Adipocyte (in vitro differentiated cells): ENCODE data around the gene IFFO2.

Experiments
- DNase-seq: peaks from one replicate; pipeline ENCODE4 v3.0.0-alpha.2; 2015; ENCODE audit warnings: low read depth
- H3K27me3 ChIP-seq: replicated peaks from 2 replicates; pipeline ENCODE4 v1.7.0; 2013; ENCODE audit warnings: mild to moderate bottlenecking, low read length, moderate library complexity; ENCODE audit not compliant: control insufficient read depth, insufficient read depth
- H3K36me3 ChIP-seq: 2 replicates; pipeline ENCODE4 v1.7.0; 2013; ENCODE audit warnings: low read length, mild to moderate bottlenecking, moderate library complexity; ENCODE audit not compliant: control insufficient read depth, insufficient read depth, severe bottlenecking
- H3K4me1 ChIP-seq: 2 replicates; pipeline ENCODE4 v1.7.0; 2013; ENCODE audit warnings: mild to moderate bottlenecking, low read length, moderate library complexity; ENCODE audit not compliant: control insufficient read depth, insufficient read depth
- H3K4me3 ChIP-seq: 2 replicates; pipeline ENCODE4 v1.7.0; 2013; ENCODE audit warnings: mild to moderate bottlenecking, low read length, moderate library complexity
- H3K9ac ChIP-seq: 2 replicates; pipeline ENCODE4 v1.7.0; 2013; ENCODE audit warnings: mild to moderate bottlenecking, low read length, moderate library complexity
- H3K9me3 ChIP-seq: 2 replicates; pipeline ENCODE4 v1.7.0; 2013; ENCODE audit warnings: mild to moderate bottlenecking, low read length, moderate library complexity; ENCODE audit not compliant: control insufficient read depth

The IFFO2 gene

GRCh38 chr1:18931730-18932129 is 24.7 kb downstream of the IFFO2 start:
- no peaks in the 10 kb centered on the region for H3K27me3 ChIP-seq
- no peaks in the 10 kb centered on the region for H3K36me3 ChIP-seq
- no peaks in the 10 kb centered on the region for H3K9me3 ChIP-seq
- H3K4me1 ChIP-seq: peaks cover 30% of the 10 kb centered on the region
- no peak for DNase-seq
- H3K9ac ChIP-seq: no peak overlapping the region
- H3K4me3 ChIP-seq: no peak overlapping the region

GRCh38 chr1:18929686-18930085 is 26.8 kb downstream of the IFFO2 start:
- Histone ChIP-seq H3K36me3 (no peaks in the 10 kb centered on the region), H3K4me3 (no peak overlapping the region), H3K27me3 (no peaks in the 10 kb centered on the region), H3K4me1 (peaks cover 37% of the 10 kb centered on the region), H3K9ac (no peak overlapping the region), H3K9me3 (no peaks in the 10 kb centered on the region)
- DNase-seq: peak; percentile 49

GRCh38 chr1:18928985-18929384 is 27.5 kb downstream of the IFFO2 start:
- no peaks in the 10 kb centered on the region for H3K9me3 ChIP-seq
- no peaks in the 10 kb centered on the region for H3K36me3 ChIP-seq
- no peaks in the 10 kb centered on the region for H3K27me3 ChIP-seq
- H3K9ac ChIP-seq: no peak overlapping the region
- DNase-seq: no peak
- no peak overlapping the region for H3K4me3 ChIP-seq
- H3K4me1 ChIP-seq: peaks cover 43% of the 10 kb centered on the region

- H3K4me3 ChIP-seq: no peak overlapping the region
- peaks cover 48% of the 10 kb centered on the region for H3K4me1 ChIP-seq
- H3K36me3 ChIP-seq: no peaks in the 10 kb centered on the region
- no peaks in the 10 kb centered on the region for H3K9me3 ChIP-seq
- H3K27me3 ChIP-seq: no peaks in the 10 kb centered on the region
- H3K9ac ChIP-seq: no peak overlapping the region
- no peak for DNase-seq
Measured at GRCh38 chr1:18928406-18928805, 28.1 kb downstream of the IFFO2 start.

GRCh38 chr1:18927654-18928272 is 28.7 kb downstream of the IFFO2 start:
- DNase-seq: peak; percentile 18
- Histone ChIP-seq H3K36me3 (no peaks in the 10 kb centered on the region), H3K27me3 (no peaks in the 10 kb centered on the region), H3K4me3 (no peak overlapping the region), H3K9me3 (no peaks in the 10 kb centered on the region), H3K4me1 (peaks cover 55% of the 10 kb centered on the region), H3K9ac (peak overlapping the region; percentile 72)

GRCh38 chr1:18927082-18927653 is 29.3 kb downstream of the IFFO2 start:
- H3K27me3 ChIP-seq: no peaks in the 10 kb centered on the region
- H3K9me3 ChIP-seq: no peaks in the 10 kb centered on the region
- H3K4me1 ChIP-seq: peaks cover 60% of the 10 kb centered on the region

GRCh38 chr1:18926315-18927081 is 30.0 kb downstream of the IFFO2 start:
- peak overlapping the region; percentile 72 for H3K9ac ChIP-seq
- H3K36me3 ChIP-seq: no peaks in the 10 kb centered on the region
- peak overlapping the region; percentile 45 for H3K4me3 ChIP-seq
- no peaks in the 10 kb centered on the region for H3K27me3 ChIP-seq
- H3K9me3 ChIP-seq: no peaks in the 10 kb centered on the region
- H3K4me1 ChIP-seq: peaks cover 66% of the 10 kb centered on the region
- DNase-seq: peak; percentile 86

More at GRCh38 chr1:18927082-18927653, 29.3 kb downstream of the IFFO2 start:
- Histone ChIP-seq H3K9ac (peak overlapping the region; percentile 72), H3K4me3 (peak overlapping the region; percentile 45), H3K36me3 (no peaks in the 10 kb centered on the region)
- DNase-seq: no peak

GRCh38 chr1:18925279-18925678 is 31.2 kb downstream of the IFFO2 start:
- DNase-seq: no peak
- H3K9me3 ChIP-seq: no peaks in the 10 kb centered on the region
- no peaks in the 10 kb centered on the region for H3K36me3 ChIP-seq
- H3K4me3 ChIP-seq: no peak overlapping the region
- peaks cover 66% of the 10 kb centered on the region for H3K4me1 ChIP-seq
- H3K27me3 ChIP-seq: no peaks in the 10 kb centered on the region
- no peak overlapping the region for H3K9ac ChIP-seq

GRCh38 chr1:18924221-18924691 is 32.2 kb downstream of the IFFO2 start:
- no peak overlapping the region for H3K9ac ChIP-seq
- no peak overlapping the region for H3K4me3 ChIP-seq
- no peaks in the 10 kb centered on the region for H3K36me3 ChIP-seq
- H3K9me3 ChIP-seq: no peaks in the 10 kb centered on the region
- H3K27me3 ChIP-seq: no peaks in the 10 kb centered on the region
- peaks cover 56% of the 10 kb centered on the region for H3K4me1 ChIP-seq
- DNase-seq: peak; percentile 73

- peak; percentile 25 for DNase-seq
- H3K9ac ChIP-seq: no peak overlapping the region
- no peaks in the 10 kb centered on the region for H3K36me3 ChIP-seq
- H3K4me3 ChIP-seq: no peak overlapping the region
- peaks cover 52% of the 10 kb centered on the region for H3K4me1 ChIP-seq
- H3K9me3 ChIP-seq: no peaks in the 10 kb centered on the region
- H3K27me3 ChIP-seq: no peaks in the 10 kb centered on the region
Measured at GRCh38 chr1:18923756-18924211, 32.7 kb downstream of the IFFO2 start.
